ENCODE data around the gene JUP. TPM values are rescaled to one million over a fixed set of nuclear protein-coding genes. Genes with fewer than 3 reads are reported as not detected.

JUP gene
- total and polyA plus RNA-seq, 4 donors = 15.8 to 56.0 (median 35.7) TPM

GRCh38 chr17:41822216-41823140 is 36.0 kb upstream of the JUP start:
- Histone ChIP-seq H3K9me3 (ENCODE audit: control insufficient read depth, insufficient read depth, low read length) (no peaks in the 10 kb centered on the region), H3K27ac (ENCODE audit: low read depth, low read length) (no peak overlapping the region), H3K4me3 (ENCODE audit: low read depth, low read length) (no peak overlapping the region), H3K4me1 (ENCODE audit: control insufficient read depth, insufficient read depth, low read length) (no peaks in the 10 kb centered on the region), H3K27me3 (ENCODE audit: control insufficient read depth, insufficient read depth, low read length) (no peaks in the 10 kb centered on the region), H3K36me3 (ENCODE audit: control insufficient read depth, insufficient read depth, low read length) (peaks cover 53% of the 10 kb centered on the region)
- WGBS (ENCODE audit: insufficient coverage) = 75% methylated on average over 9 of the region's 12 CpGs
- DNase-seq (ENCODE audit: low read depth in 4 of 6, low spot score in 6 of 6) = no peak

- no peaks in the 10 kb centered on the region for H3K4me1 ChIP-seq (ENCODE audit: control insufficient read depth, insufficient read depth, low read length)
- H3K9me3 ChIP-seq (ENCODE audit: control insufficient read depth, insufficient read depth, low read length) = no peaks in the 10 kb centered on the region
- DNase-seq (ENCODE audit: low read depth in 4 of 6, low spot score in 6 of 6) = no peak
- no peak overlapping the region for H3K27ac ChIP-seq (ENCODE audit: low read depth, low read length)
- H3K36me3 ChIP-seq (ENCODE audit: control insufficient read depth, insufficient read depth, low read length) = peaks cover 50% of the 10 kb centered on the region
- H3K4me3 ChIP-seq (ENCODE audit: low read depth, low read length) = no peak overlapping the region
- 91% methylated on average over 14 of the region's 14 CpGs for WGBS (ENCODE audit: insufficient coverage)
- no peaks in the 10 kb centered on the region for H3K27me3 ChIP-seq (ENCODE audit: control insufficient read depth, insufficient read depth, low read length)
Observed at GRCh38 chr17:41821776-41822175, 35.3 kb upstream of the JUP start.

GRCh38 chr17:41818024-41818423 is 31.5 kb upstream of the JUP start:
- no peak for DNase-seq (ENCODE audit: low read depth in 4 of 6, low spot score in 6 of 6)
- Histone ChIP-seq H3K27me3 (ENCODE audit: control insufficient read depth, insufficient read depth, low read length) (no peaks in the 10 kb centered on the region), H3K36me3 (ENCODE audit: control insufficient read depth, insufficient read depth, low read length) (peaks cover 27% of the 10 kb centered on the region), H3K4me1 (ENCODE audit: control insufficient read depth, insufficient read depth, low read length) (peaks cover 8% of the 10 kb centered on the region), H3K9me3 (ENCODE audit: control insufficient read depth, insufficient read depth, low read length) (no peaks in the 10 kb centered on the region), H3K4me3 (ENCODE audit: low read depth, low read length) (no peak overlapping the region), H3K27ac (ENCODE audit: low read depth, low read length) (no peak overlapping the region)
- 90% methylated on average over 8 of the region's 20 CpGs for WGBS (ENCODE audit: insufficient coverage)

DNA sequence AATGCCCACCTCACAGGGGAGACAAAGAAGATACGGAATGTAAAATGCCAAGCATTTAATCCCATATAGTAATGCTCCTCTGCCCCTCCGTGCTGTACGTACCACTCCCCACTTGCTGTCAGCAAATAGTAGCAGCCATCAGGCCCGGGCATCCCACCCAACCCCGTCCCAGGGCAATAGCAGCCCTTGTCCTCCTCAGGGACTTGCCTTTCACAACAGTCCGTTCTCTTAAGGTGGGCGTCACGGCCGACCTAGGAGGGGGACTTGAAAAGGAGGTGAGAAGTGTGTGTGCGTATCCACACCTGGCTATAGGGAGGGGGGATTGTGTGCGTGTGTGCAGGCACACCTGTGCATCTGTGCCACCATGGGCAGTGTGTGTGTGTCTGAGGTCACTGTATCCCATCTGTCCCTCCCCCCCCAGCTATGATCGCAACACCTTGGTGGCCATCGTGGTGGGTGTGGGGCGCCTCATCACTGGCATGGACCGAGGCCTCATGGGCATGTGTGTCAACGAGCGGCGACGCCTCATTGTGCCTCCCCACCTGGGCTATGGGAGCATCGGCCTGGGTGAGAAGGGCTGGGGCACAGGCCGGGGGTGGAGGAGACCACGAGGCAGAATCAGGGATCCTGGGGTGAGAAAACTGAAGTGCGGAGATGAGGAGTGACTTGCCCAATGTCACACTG is 30.3 kb upstream of the JUP start:
- no peaks in the 10 kb centered on the region for H3K9me3 ChIP-seq (ENCODE audit: control insufficient read depth, insufficient read depth, low read length)
- DNase-seq (ENCODE audit: low read depth in 4 of 6, low spot score in 6 of 6) = no peak
- H3K27me3 ChIP-seq (ENCODE audit: control insufficient read depth, insufficient read depth, low read length) = no peaks in the 10 kb centered on the region
- WGBS (ENCODE audit: insufficient coverage) = 98% methylated on average over 20 of the region's 23 CpGs
- H3K4me3 ChIP-seq (ENCODE audit: low read depth, low read length) = no peak overlapping the region
- peaks cover 27% of the 10 kb centered on the region for H3K36me3 ChIP-seq (ENCODE audit: control insufficient read depth, insufficient read depth, low read length)
- peaks cover 20% of the 10 kb centered on the region for H3K4me1 ChIP-seq (ENCODE audit: control insufficient read depth, insufficient read depth, low read length)
- no peak overlapping the region for H3K27ac ChIP-seq (ENCODE audit: low read depth, low read length)

DNA sequence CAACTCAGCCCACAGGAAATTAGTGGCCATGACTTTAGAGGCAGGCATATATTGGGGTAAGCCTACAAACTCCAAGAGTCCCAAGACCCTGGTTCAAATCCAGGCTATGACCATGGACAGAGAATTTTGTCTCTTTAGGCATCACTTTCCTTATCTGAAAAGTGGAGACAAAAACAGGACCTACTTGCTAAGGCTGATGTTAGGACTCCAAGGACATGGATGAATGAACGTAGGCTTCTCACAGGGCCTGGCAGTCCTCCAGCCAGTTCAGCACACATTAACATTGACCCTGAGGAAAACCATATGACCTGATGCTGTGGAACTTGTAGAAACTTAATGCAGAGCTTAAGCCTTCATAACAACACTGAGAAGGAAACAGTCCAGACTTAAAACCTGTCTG is 27.7 kb upstream of the JUP start:
- H3K9me3 ChIP-seq (ENCODE audit: control insufficient read depth, insufficient read depth, low read length) = no peaks in the 10 kb centered on the region
- H3K4me1 ChIP-seq (ENCODE audit: control insufficient read depth, insufficient read depth, low read length) = peaks cover 40% of the 10 kb centered on the region
- no peak overlapping the region for H3K4me3 ChIP-seq (ENCODE audit: low read depth, low read length)
- no peaks in the 10 kb centered on the region for H3K27me3 ChIP-seq (ENCODE audit: control insufficient read depth, insufficient read depth, low read length)
- no CpG with 5 or more reads among the region's 1 CpG for WGBS (ENCODE audit: insufficient coverage)
- no peak overlapping the region for H3K27ac ChIP-seq (ENCODE audit: low read depth, low read length)
- peaks cover 22% of the 10 kb centered on the region for H3K36me3 ChIP-seq (ENCODE audit: control insufficient read depth, insufficient read depth, low read length)
- no peak for DNase-seq (ENCODE audit: low read depth in 4 of 6, low spot score in 6 of 6)

DNA sequence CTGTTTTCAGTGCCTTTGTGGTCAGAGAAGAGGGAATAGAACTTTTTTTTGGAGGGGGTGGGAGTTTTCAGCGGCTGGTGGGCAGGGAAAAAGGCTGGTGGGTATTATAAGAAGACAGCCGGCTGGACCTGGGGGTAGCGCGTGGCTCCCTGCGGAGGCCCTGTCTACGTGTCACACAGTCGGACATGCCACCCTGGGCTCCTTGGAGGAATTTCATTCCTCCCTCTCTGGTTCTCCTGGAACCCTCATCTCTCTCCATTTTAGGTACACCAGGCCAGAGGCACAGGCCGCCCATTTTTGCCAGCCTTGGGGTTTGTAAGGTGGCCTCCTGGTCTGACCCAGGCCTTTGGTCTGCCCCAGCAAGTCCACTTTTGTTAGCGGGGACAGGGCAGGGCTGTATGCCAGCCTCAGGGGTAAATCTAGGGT is 27.2 kb upstream of the JUP start:
- H3K4me3 ChIP-seq (ENCODE audit: low read depth, low read length) = peak overlapping the region; percentile 75
- peaks cover 22% of the 10 kb centered on the region for H3K36me3 ChIP-seq (ENCODE audit: control insufficient read depth, insufficient read depth, low read length)
- DNase-seq (ENCODE audit: low read depth in 4 of 6, low spot score in 6 of 6) = no peak
- no peaks in the 10 kb centered on the region for H3K9me3 ChIP-seq (ENCODE audit: control insufficient read depth, insufficient read depth, low read length)
- 35% methylated on average over 9 of the region's 9 CpGs for WGBS (ENCODE audit: insufficient coverage)
- H3K27me3 ChIP-seq (ENCODE audit: control insufficient read depth, insufficient read depth, low read length) = no peaks in the 10 kb centered on the region
- no peak overlapping the region for H3K27ac ChIP-seq (ENCODE audit: low read depth, low read length)
- H3K4me1 ChIP-seq (ENCODE audit: control insufficient read depth, insufficient read depth, low read length) = peaks cover 40% of the 10 kb centered on the region

DNA sequence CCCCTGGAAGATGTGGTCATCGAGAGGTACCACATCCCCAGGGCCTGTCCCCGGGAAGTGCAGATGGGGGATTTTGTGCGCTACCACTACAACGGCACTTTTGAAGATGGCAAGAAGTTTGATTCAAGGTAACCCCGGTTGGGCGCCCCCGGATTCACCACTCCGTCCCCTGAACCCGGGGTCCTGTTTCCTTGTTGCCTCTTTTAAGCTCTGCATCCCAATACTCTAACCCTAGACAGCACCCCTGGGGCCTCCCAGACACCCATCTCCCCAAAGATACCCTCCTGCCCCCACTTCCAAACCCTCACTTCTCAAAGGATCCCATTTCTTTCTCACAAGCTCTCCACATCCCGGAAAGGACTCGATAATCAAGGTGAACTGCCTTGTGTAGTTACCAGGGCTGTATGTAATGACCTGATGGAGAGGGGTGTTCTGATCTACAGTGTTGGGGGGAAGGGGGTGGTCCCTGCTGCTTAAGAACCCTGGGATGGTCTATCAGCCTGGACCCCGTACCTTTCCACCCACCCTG is 26.7 kb upstream of the JUP start:
- no peaks in the 10 kb centered on the region for H3K27me3 ChIP-seq (ENCODE audit: control insufficient read depth, insufficient read depth, low read length)
- 4% methylated on average over 9 of the region's 12 CpGs for WGBS (ENCODE audit: insufficient coverage)

DNA sequence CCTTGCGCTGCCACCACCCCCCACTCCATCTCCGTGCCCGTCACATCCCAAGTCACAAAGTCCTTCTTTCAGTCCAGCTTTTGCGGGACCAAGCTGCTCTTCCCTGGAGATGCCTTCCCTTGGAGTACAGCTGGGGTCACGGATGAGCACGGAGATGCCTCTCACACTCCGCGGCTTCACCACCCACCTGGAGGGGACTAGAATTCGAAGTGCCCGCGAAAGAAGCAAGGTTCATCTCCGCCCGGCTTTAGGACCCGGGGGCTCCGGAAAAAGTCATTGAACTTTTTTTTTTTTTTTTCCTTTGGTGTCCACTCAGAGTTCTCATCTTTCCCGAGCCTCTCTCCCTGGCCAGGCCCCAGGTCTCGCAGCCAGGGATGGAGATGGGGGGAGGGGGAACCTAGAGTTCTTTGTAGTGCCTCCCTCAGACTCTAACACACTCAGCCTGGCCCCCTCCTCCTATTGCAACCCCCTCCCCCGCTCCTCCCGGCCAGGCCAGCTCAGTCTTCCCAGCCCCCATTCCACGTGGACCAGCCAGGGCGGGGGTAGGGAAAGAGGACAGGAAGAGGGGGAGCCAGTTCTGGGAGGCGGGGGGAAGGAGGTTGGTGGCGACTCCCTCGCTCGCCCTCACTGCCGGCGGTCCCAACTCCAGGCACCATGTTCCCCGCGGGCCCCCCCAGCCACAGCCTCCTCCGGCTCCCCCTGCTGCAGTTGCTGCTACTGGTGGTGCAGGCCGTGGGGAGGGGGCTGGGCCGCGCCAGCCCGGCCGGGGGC is 26.1 kb upstream of the JUP start, which contains the start of gene FKBP10:
FKBP10 (plus strand) TSS at position 624 of the 771 bp plus-strand sequence; CDS start at position 655, 31 bp downstream.
- H3K9me3 ChIP-seq (ENCODE audit: control insufficient read depth, insufficient read depth, low read length) = no peaks in the 10 kb centered on the region
- 2% methylated on average over 25 of the region's 35 CpGs for WGBS (ENCODE audit: insufficient coverage)
- H3K27me3 ChIP-seq (ENCODE audit: control insufficient read depth, insufficient read depth, low read length) = no peaks in the 10 kb centered on the region
- DNase-seq (ENCODE audit: low read depth in 4 of 6, low spot score in 6 of 6) = peak; percentile 57 to 92 (median 77)
- peak within 1 kb of the TSS; percentile 80 for H3K27ac ChIP-seq (ENCODE audit: low read depth, low read length)
- peaks cover 24% of the 10 kb centered on the region for H3K36me3 ChIP-seq (ENCODE audit: control insufficient read depth, insufficient read depth, low read length)
- H3K4me1 ChIP-seq (ENCODE audit: control insufficient read depth, insufficient read depth, low read length) = peaks cover 40% of the 10 kb centered on the region
- peak within 1 kb of the TSS; percentile 75 for H3K4me3 ChIP-seq (ENCODE audit: low read depth, low read length)

More for the DNA sequence above, 26.7 kb upstream of the JUP start:
- Histone ChIP-seq H3K27ac (ENCODE audit: low read depth, low read length) (peak overlapping the region; percentile 80), H3K9me3 (ENCODE audit: control insufficient read depth, insufficient read depth, low read length) (no peaks in the 10 kb centered on the region), H3K4me1 (ENCODE audit: control insufficient read depth, insufficient read depth, low read length) (peaks cover 40% of the 10 kb centered on the region), H3K36me3 (ENCODE audit: control insufficient read depth, insufficient read depth, low read length) (peaks cover 24% of the 10 kb centered on the region), H3K4me3 (ENCODE audit: low read depth, low read length) (peak overlapping the region; percentile 75)
- DNase-seq (ENCODE audit: low read depth in 4 of 6, low spot score in 6 of 6) = no peak

Data from spinal cord (tissue), 10 donors.